Gastrocnemius medialis (tissue), 4 donors: ENCODE results near the gene ROMO1.

Experiments
- CTCF ChIP-seq, 5 experiments: fragments of 450-650 bp in 3 of 5; fragments of 200-600 bp in 2 of 5; sonication (generic) in 2 of 5; IDR thresholded peaks in 4 of 5; conservative IDR thresholded peaks in 1 of 5; 1 replicate in 4 of 5; 2 replicates in 1 of 5; pipeline ENCODE4 v1.5.1; 2016 to 2019; ENCODE audit warnings: antibody characterized with exemption in 5 of 5, mild to moderate bottlenecking in 3 of 5, moderate library complexity in 3 of 5
- POLR2A ChIP-seq, 2 donors: fragments of 450-650 bp; IDR thresholded peaks; one replicate each; pipeline ENCODE4 v1.6.1; 2017; ENCODE audit warnings: antibody characterized with exemption in 2 of 2, mild to moderate bottlenecking in 2 of 2, moderate library complexity in 2 of 2

GRCh38 chr20:35718972-35719635 is 19.9 kb downstream of the ROMO1 start:
- no peak for TF ChIP-seq CTCF (IDR thresholded peaks at IDR 0.05 in 4 of 5, conservative IDR thresholded peaks at IDR 0.05 in 1 of 5)
- TF ChIP-seq POLR2A (IDR thresholded peaks at IDR 0.05): no peak
